Measurements from ENCODE around the gene DOK7.

DOK7 gene

DNA sequence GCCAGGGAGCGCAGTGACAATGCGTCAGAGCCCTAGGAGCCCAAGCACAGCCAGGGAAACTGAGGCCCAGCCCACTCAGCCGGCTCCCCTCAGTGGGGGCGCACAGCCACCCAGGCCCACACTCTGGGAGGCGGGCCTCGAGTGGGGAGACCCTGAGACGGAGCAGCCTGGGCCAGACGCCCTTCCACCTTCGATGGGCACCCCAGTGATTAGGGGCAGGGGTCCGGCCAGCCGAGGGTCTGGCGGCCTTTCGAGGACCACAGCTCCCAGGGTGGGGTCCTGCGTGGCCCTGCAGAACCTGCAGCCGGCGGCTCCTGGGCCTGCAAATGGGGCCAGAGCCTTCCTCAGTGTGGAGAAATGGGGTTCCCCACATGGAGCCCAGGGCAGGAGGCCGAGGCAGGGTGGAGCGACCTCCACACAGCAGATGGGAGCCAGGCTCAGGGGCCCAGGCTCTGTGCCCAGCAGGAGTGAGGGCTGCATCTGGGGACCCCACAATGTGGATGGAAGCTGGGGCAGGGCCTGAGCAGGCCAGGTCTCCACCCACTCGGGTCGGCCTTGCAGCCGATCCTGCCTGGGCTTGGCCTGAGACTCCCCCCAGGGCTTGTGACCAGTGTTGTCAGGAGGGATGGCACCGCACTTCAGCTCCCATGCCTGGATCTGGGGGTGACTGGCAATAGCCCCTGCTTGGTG is 16.3 kb upstream of the DOK7 start:
- no peak for DNase-seq (ENCODE audit: extremely low read depth, low read depth)
- H3K4me3 ChIP-seq (replicated peaks; ENCODE audit: low read depth, low read length) = no peak overlapping the region
- TF ChIP-seq, protein P1, sequence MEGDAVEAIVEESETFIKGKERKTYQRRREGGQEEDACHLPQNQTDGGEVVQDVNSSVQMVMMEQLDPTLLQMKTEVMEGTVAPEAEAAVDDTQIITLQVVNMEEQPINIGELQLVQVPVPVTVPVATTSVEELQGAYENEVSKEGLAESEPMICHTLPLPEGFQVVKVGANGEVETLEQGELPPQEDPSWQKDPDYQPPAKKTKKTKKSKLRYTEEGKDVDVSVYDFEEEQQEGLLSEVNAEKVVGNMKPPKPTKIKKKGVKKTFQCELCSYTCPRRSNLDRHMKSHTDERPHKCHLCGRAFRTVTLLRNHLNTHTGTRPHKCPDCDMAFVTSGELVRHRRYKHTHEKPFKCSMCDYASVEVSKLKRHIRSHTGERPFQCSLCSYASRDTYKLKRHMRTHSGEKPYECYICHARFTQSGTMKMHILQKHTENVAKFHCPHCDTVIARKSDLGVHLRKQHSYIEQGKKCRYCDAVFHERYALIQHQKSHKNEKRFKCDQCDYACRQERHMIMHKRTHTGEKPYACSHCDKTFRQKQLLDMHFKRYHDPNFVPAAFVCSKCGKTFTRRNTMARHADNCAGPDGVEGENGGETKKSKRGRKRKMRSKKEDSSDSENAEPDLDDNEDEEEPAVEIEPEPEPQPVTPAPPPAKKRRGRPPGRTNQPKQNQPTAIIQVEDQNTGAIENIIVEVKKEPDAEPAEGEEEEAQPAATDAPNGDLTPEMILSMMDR (IDR thresholded peaks at IDR 0.05; ENCODE audit: low read depth, low read length, missing control alignments) = no peak

GRCh38 chr4:3447431-3448395 is 15.4 kb upstream of the DOK7 start:
- TF ChIP-seq, protein P1 (IDR thresholded peaks at IDR 0.05; ENCODE audit: low read depth, low read length, missing control alignments) = no peak
- no peak for DNase-seq (ENCODE audit: extremely low read depth, low read depth)
- H3K4me3 ChIP-seq (replicated peaks; ENCODE audit: low read depth, low read length) = no peak overlapping the region

DNA sequence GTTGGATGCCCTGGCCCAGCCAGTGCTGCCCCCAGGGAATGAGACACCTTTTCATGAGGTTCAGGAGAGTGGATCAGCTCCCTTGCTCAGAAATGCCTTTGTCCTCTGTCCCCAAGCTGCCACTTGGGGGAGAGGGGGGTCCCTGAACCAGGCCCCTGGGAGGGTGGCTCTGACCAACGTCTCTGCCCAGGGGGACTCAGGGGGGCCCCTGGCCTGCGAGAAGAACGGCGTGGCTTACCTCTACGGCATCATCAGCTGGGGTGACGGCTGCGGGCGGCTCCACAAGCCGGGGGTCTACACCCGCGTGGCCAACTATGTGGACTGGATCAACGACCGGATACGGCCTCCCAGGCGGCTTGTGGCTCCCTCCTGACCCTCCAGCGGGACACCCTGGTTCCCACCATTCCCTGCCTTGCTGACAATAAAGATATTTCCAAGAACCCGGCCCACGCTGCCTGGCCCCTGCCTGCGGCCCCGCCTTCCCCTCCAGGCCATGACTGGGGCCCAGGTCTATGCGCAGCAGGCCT is 14.0 kb upstream of the DOK7 start:
- no peak overlapping the region for H3K4me3 ChIP-seq (replicated peaks; ENCODE audit: low read depth, low read length)
- DNase-seq (ENCODE audit: extremely low read depth, low read depth) = no peak
- TF ChIP-seq, protein P1 (IDR thresholded peaks at IDR 0.05; ENCODE audit: low read depth, low read length, missing control alignments) = no peak

- TF ChIP-seq, protein P1 (IDR thresholded peaks at IDR 0.05; ENCODE audit: low read depth, low read length, missing control alignments) = no peak
- H3K4me3 ChIP-seq (replicated peaks; ENCODE audit: low read depth, low read length) = no peak overlapping the region
These were observed 13.3 kb upstream of the DOK7 start for GRCh38 chr4:3449574-3450534.

DNA sequence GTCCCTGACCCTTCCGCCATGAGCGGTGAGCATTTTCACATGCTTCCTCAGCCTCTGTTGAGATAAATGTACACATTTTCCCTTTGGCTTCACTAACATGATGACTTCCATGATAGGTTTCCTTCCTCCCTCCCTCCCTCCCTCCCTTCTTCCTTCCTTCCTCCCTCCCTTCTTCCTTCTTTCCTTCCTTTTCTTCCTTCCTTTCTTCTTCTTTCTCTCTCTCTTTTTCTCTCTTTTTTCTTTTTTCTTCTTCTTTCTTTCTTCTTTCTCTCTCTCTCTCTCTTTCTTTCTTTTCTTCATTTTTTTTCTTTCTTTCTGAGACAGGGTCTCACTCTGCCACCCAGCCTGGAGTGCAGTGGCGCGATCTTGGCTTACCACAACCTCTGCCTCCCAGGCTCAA is 12.5 kb upstream of the DOK7 start:
- DNase-seq (ENCODE audit: extremely low read depth, low read depth) = no peak
- no peak overlapping the region for H3K4me3 ChIP-seq (replicated peaks; ENCODE audit: low read depth, low read length)
- TF ChIP-seq, protein P1 (IDR thresholded peaks at IDR 0.05; ENCODE audit: low read depth, low read length, missing control alignments) = no peak

More at GRCh38 chr4:3449574-3450534, 13.3 kb upstream of the DOK7 start:
- no peak for DNase-seq (ENCODE audit: extremely low read depth, low read depth)

DNA sequence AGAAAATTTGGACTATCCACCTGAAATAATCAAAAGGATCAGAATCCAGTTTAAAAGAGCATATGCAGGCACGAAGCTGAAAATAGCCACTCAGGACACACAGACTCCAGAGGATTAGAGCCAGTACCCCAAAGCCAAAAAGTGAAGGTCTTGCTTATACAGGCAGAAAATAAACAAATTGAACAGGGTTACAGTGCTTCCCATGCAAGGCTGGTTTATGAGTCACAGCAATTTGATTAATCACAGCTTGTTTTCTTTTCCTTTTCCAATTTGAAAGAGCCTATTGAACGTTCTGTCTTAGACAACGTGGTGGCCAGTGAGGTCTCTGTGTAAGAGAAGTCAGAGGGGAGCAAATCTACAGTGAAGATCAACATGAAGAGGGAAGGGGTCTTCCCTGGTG is 11.2 kb upstream of the DOK7 start:
- no peak overlapping the region for H3K4me3 ChIP-seq (replicated peaks; ENCODE audit: low read depth, low read length)
- TF ChIP-seq, protein P1 (IDR thresholded peaks at IDR 0.05; ENCODE audit: low read depth, low read length, missing control alignments) = no peak
- DNase-seq (ENCODE audit: extremely low read depth, low read depth) = peak; percentile 33

All from HFF-Myc (cell line).